Gastroesophageal sphincter (tissue), 4 donors: ENCODE data around the gene MPP7. TPM values are rescaled to one million over a fixed set of nuclear protein-coding genes. Genes with fewer than 3 reads are reported as not detected.

Experiments
- ATAC-seq: fragments of 150-250 bp; one replicate; pipeline ENCODE4 v1.9.1; 2016; ENCODE audit warnings: mild to moderate bottlenecking, moderate library complexity
- H3K27ac ChIP-seq, 4 donors: fragments of 200-600 bp; sonication (generic) in 3 of 4; 1 replicate in 3 of 4; 2 replicates in 1 of 4; pipeline ENCODE4 v1.5.1; 2016 to 2019
- H3K27me3 ChIP-seq: fragments of 200-600 bp; sonication (generic); one replicate; pipeline ENCODE4 v1.5.1; 2019
- H3K36me3 ChIP-seq, 2 donors: fragments of 200-600 bp; sonication (generic); one replicate each; pipeline ENCODE4 v1.5.1; 2019; ENCODE audit warnings: control low read depth in 1 of 2
- H3K4me1 ChIP-seq, 3 donors: fragments of 200-600 bp; sonication (generic); 1 replicate in 2 of 3; 2 replicates in 1 of 3; pipeline ENCODE4 v1.5.1; 2016 to 2019; ENCODE audit warnings: control low read depth in 2 of 3
- H3K4me3 ChIP-seq, 2 donors: fragments of 200-600 bp; sonication (generic); one replicate each; pipeline ENCODE4 v1.5.1; 2019; ENCODE audit warnings: mild to moderate bottlenecking in 1 of 2, moderate library complexity in 1 of 2
- H3K9me3 ChIP-seq, 3 donors: fragments of 200-600 bp; sonication (generic); one replicate each; pipeline ENCODE4 v1.5.1; 2017 to 2019; ENCODE audit warnings: control low read depth in 2 of 3
- EP300 ChIP-seq: sonication (generic); formaldehyde crosslinking; IDR thresholded peaks from one replicate; pipeline ENCODE4 v1.6.1; 2017; ENCODE audit warnings: antibody characterized with exemption, mild to moderate bottlenecking
- POLR2A ChIP-seq, 2 donors: fragments of 450-650 bp; IDR thresholded peaks; one replicate each; pipeline ENCODE4 v1.6.1; 2017; ENCODE audit warnings: antibody characterized with exemption in 2 of 2, mild to moderate bottlenecking in 2 of 2, moderate library complexity in 1 of 2
- POLR2AphosphoS5 ChIP-seq: sonication (generic); formaldehyde crosslinking; IDR thresholded peaks from one replicate; pipeline ENCODE4 v1.6.1; 2017; ENCODE audit warnings: antibody characterized with exemption
- WGBS, 2 donors: methylation state at CpG; one replicate each; pipeline ENCODE4 v1.1.5; 2018; ENCODE audit warnings: low coverage in 1 of 2; 5-methylcytosine and 5-hydroxymethylcytosine counted together
- total RNA-seq, 4 donors: library from RNA; depleted of rRNA; stranded (reverse); fragments of >200 nt; gene quantifications; one replicate each; pipeline ENCODE4 v1.1.0, GENCODE V29; 2016
- TF ChIP-seq, protein P1 (sequence below), 4 experiments: fragments of 200-600 bp in 2 of 4; fragments of 450-650 bp in 2 of 4; sonication (generic) in 1 of 4; IDR thresholded peaks; one replicate each; pipeline ENCODE4 v1.5.1; 2017 to 2019; ENCODE audit warnings: antibody characterized with exemption in 4 of 4, mild to moderate bottlenecking in 2 of 4, moderate library complexity in 2 of 4

The MPP7 gene
- total RNA-seq, 4 donors from 2014 or later, result 22.9 to 72.1 (median 51.5) TPM

DNA sequence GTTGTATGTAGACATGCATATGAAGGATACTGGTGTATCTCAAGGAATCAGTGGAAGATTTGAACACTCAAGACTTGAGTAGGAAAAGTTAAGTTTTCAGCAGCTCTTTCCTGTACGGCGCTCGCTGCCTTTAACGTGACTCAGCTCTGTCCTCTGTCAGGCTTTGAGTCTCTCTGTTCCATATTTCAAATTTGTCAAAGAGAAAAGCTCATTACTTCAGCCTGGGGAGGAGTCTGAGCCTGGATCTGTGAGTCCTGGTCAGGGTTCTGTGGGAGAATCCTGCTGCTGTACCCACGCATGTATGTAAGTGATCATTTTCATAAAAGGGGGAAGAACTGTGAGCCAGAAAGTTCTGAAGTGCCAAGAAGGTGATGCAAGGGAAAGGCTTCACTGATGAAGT is 13.8 kb upstream of the MPP7 start:
- TF ChIP-seq, protein P1, sequence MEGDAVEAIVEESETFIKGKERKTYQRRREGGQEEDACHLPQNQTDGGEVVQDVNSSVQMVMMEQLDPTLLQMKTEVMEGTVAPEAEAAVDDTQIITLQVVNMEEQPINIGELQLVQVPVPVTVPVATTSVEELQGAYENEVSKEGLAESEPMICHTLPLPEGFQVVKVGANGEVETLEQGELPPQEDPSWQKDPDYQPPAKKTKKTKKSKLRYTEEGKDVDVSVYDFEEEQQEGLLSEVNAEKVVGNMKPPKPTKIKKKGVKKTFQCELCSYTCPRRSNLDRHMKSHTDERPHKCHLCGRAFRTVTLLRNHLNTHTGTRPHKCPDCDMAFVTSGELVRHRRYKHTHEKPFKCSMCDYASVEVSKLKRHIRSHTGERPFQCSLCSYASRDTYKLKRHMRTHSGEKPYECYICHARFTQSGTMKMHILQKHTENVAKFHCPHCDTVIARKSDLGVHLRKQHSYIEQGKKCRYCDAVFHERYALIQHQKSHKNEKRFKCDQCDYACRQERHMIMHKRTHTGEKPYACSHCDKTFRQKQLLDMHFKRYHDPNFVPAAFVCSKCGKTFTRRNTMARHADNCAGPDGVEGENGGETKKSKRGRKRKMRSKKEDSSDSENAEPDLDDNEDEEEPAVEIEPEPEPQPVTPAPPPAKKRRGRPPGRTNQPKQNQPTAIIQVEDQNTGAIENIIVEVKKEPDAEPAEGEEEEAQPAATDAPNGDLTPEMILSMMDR (IDR thresholded peaks at IDR 0.05), result no peak
- no peak for TF ChIP-seq POLR2AphosphoS5
- TF ChIP-seq POLR2A (IDR thresholded peaks at IDR 0.05), result no peak
- TF ChIP-seq EP300, result no peak
- Histone ChIP-seq H3K27ac (no peak overlapping the region), H3K4me1 (peaks cover 0 to 14% (median 0%) of the 10 kb centered on the region in 3 donors), H3K36me3 (no peaks in the 10 kb centered on the region), H3K4me3 (no peak overlapping the region), H3K27me3 (no peaks in the 10 kb centered on the region), H3K9me3 (no peaks in the 10 kb centered on the region)
- no peak for ATAC-seq
- 71 to 73% methylated on average over 4 to 5 of the region's 5 CpGs for WGBS, 2 donors

DNA sequence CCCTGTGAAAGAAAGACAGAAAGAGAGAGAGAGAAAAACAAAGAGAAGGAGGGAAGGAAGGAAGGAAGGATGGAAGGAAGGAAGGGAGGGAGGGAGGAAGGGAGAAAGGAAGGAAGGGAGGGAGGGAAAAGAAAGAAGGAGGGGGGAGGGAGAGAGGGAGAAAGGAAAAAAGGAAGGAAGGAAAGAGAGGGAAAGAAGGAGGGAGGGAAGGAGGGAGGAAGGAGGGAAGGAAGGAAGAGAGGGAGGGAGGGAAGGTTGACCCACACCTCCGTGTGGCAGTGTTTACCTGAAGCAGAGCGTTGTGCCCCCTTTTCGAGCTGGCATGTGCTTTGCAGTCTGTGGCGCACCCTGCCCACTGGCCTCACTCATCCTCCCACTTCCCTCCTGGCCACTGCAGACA is 12.3 kb upstream of the MPP7 start:
- Histone ChIP-seq H3K36me3 (no peaks in the 10 kb centered on the region), H3K9me3 (no peaks in the 10 kb centered on the region), H3K4me3 (no peak overlapping the region), H3K27ac (no peak overlapping the region), H3K4me1 (peaks cover 0 to 5% (median 0%) of the 10 kb centered on the region in 3 donors), H3K27me3 (no peaks in the 10 kb centered on the region)
- no peak for ATAC-seq
- TF ChIP-seq POLR2AphosphoS5 (no peak), EP300 (no peak)
- WGBS, 2 donors, result 49 to 75% methylated on average over 3 to 4 of the region's 4 CpGs

DNA sequence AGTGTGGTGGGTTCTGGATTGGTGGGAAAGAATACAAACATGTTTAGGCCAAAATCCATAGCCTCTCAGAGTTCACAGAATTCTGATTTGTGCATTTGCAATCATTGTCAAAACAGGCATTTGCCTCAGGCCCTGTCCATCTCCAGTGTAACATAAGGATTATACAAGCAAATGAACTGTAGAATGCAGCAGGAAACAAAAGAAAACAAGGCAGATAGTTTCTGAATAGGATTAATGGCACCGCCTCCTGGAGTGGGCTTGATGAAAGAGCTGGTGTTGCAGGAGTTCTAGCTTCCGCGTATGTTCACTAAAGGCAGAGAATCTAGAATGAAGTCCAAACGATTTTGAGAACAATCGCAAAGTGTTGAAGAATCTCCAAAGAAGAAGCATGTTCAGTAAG is 11.3 kb upstream of the MPP7 start:
- WGBS, 2 donors, result 78 to 88% methylated on average over 4 to 5 of the region's 5 CpGs

DNA sequence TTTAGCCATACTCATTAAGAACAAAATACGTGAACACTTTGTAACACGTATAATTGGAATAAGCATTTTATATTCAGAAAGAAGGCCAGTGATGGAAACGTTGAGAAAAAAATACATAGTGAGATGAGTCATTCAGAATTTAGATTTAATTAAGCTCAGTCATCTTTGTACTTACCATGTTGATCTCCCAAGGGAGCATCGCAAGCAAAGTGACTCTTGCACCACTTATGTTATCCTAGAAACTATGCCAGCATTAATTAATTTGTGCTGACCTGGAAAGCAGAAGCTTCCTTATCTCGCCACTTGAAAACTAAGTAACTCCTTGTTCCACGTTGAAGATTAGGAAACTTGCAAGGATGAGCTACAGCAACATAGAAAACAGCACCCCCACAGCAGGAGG is 9.7 kb upstream of the MPP7 start:
- no peak overlapping the region for H3K4me3 ChIP-seq
- H3K36me3 ChIP-seq, result no peaks in the 10 kb centered on the region
- no peak for TF ChIP-seq EP300
- TF ChIP-seq, protein P1 (IDR thresholded peaks at IDR 0.05), result no peak
- H3K4me1 ChIP-seq, result no peaks in the 10 kb centered on the region
- ATAC-seq, result no peak
- H3K27ac ChIP-seq, result no peak overlapping the region
- no peaks in the 10 kb centered on the region for H3K9me3 ChIP-seq
- WGBS, 2 donors, result 65 to 68% methylated on average over 5 to 6 of the region's 6 CpGs
- no peaks in the 10 kb centered on the region for H3K27me3 ChIP-seq

More for the DNA sequence above, 11.3 kb upstream of the MPP7 start:
- no peak overlapping the region for H3K4me3 ChIP-seq
- no peaks in the 10 kb centered on the region for H3K9me3 ChIP-seq
- H3K36me3 ChIP-seq, result no peaks in the 10 kb centered on the region
- no peaks in the 10 kb centered on the region for H3K27me3 ChIP-seq
- H3K4me1 ChIP-seq, result no peaks in the 10 kb centered on the region
- no peak for ATAC-seq
- no peak overlapping the region for H3K27ac ChIP-seq
- TF ChIP-seq EP300, result no peak
- no peak for TF ChIP-seq POLR2AphosphoS5
- TF ChIP-seq, protein P1 (IDR thresholded peaks at IDR 0.05), result no peak
- TF ChIP-seq POLR2A (IDR thresholded peaks at IDR 0.05), result no peak

DNA sequence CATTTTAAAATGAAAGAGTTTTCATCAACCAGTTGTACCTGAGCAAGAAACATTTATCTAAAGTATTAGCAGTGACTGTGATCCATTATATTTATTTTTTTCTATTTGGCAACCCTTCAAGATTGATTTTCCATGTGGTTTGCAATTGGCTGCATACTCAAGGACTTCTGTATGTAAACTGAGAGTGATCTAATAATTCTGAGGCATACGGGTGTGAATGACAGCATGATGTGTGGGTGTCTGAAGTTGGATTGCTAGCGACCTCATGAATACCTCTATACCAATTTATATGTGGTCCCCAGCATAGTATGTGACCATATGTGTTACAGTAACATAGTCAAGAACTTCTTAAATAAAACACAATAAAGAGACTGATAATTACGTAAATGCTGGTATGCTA is 8.2 kb upstream of the MPP7 start:
- TF ChIP-seq POLR2A (IDR thresholded peaks at IDR 0.05) (no peak), EP300 (no peak), POLR2AphosphoS5 (no peak)
- TF ChIP-seq, protein P1 (IDR thresholded peaks at IDR 0.05), result no peak
- 60 to 65% methylated on average over 3 of the region's 3 CpGs for WGBS, 2 donors
- Histone ChIP-seq H3K4me3 (no peak overlapping the region), H3K27ac (no peak overlapping the region), H3K9me3 (no peaks in the 10 kb centered on the region), H3K27me3 (no peaks in the 10 kb centered on the region), H3K36me3 (no peaks in the 10 kb centered on the region), H3K4me1 (no peaks in the 10 kb centered on the region)
- ATAC-seq, result no peak
